Measurements from ENCODE around the gene GPR68.
"Not testable (repeated sequence)": the region's sequence is repeated elsewhere in the genome, so short reads cannot be mapped to it uniquely, and the experiment has no call there.

GPR68 gene

GRCh38 chr14:91187271-91187670 lies 57.2 kb downstream of the GPR68 start:
- DNase-seq, result no peak

- no peak for DNase-seq
These were observed 57.9 kb downstream of the GPR68 start for GRCh38 chr14:91186515-91187066.

GRCh38 chr14:91185721-91186120 lies 58.8 kb downstream of the GPR68 start:
- DNase-seq, result no peak

DNA sequence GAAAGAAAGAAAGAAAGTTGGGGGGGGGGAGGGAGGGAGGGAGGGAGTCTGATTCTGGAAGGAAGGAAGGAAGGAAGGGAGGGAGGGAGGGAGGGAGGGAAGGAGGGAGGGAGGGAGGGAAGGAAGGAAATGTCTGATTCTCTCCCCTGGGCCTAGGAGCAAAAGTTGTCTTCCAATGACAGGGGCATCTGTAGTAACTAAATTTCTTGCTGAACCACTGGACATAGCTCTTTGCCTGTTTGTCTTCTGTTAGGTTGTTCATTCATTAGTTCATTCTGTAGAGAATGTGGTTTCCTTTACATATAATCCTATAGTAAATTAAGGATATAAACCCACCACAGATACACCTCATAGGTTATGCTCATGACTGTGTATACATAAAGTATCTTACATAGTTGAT lies 59.9 kb downstream of the GPR68 start:
- DNase-seq, result no peak

GRCh38 chr14:91182753-91183152 lies 61.8 kb downstream of the GPR68 start:
- DNase-seq, result not testable (repeated sequence)
